ENCODE results near the gene YARS1.
"Not testable (repeated sequence)": the region's sequence is repeated elsewhere in the genome, so short reads cannot be mapped to it uniquely, and the experiment has no call there.

Gene YARS1

GRCh38 chr1:32816676-32817158 is 441 bp downstream of the YARS1 start:
- no peak for DNase-seq

- no peak for DNase-seq
These were observed 3.0 kb downstream of the YARS1 start for GRCh38 chr1:32813941-32814739.

- DNase-seq, result no peak
These were observed 5.2 kb downstream of the YARS1 start for GRCh38 chr1:32811917-32812316.

GRCh38 chr1:32811265-32811664 is 5.9 kb downstream of the YARS1 start:
- DNase-seq, result no peak

- DNase-seq, result no peak
These were observed 6.8 kb downstream of the YARS1 start for GRCh38 chr1:32810358-32810757.

GRCh38 chr1:32808580-32808979 is 8.6 kb downstream of the YARS1 start:
- DNase-seq, result no peak

GRCh38 chr1:32806910-32807523 is 10.1 kb downstream of the YARS1 start:
- no peak for DNase-seq

GRCh38 chr1:32806290-32806689 is 10.9 kb downstream of the YARS1 start:
- no peak for DNase-seq

- DNase-seq, result not testable (repeated sequence)
These were observed 12.7 kb downstream of the YARS1 start for GRCh38 chr1:32804460-32804859.

- peak; percentile 36 for DNase-seq
These were observed 16.0 kb downstream of the YARS1 start for GRCh38 chr1:32801096-32801715.

- DNase-seq, result peak; percentile 16
These were observed 18.3 kb downstream of the YARS1 start for GRCh38 chr1:32798679-32799416.

- no peak for DNase-seq
These were observed 19.0 kb downstream of the YARS1 start for GRCh38 chr1:32798191-32798590.

- DNase-seq, result no peak
These were observed 19.7 kb downstream of the YARS1 start for GRCh38 chr1:32797456-32797855.

GRCh38 chr1:32795763-32796162 is 21.4 kb downstream of the YARS1 start:
- not testable (repeated sequence) for DNase-seq

- no peak for DNase-seq
These were observed 25.3 kb downstream of the YARS1 start for GRCh38 chr1:32791881-32792280.

- not testable (repeated sequence) for DNase-seq
These were observed 27.8 kb downstream of the YARS1 start for GRCh38 chr1:32789356-32789755.

- DNase-seq, result no peak
These were observed 30.3 kb downstream of the YARS1 start for GRCh38 chr1:32786856-32787255.

GRCh38 chr1:32784817-32785216 is 32.3 kb downstream of the YARS1 start:
- DNase-seq, result no peak

GRCh38 chr1:32783851-32784250 is 33.3 kb downstream of the YARS1 start:
- DNase-seq, result no peak

- DNase-seq, result no peak
These were observed 35.1 kb downstream of the YARS1 start for GRCh38 chr1:32782086-32782485.

- DNase-seq, result no peak
These were observed 36.4 kb downstream of the YARS1 start for GRCh38 chr1:32780628-32781234.

- DNase-seq, result no peak
These were observed 37.2 kb downstream of the YARS1 start for GRCh38 chr1:32780005-32780404.

GRCh38 chr1:32779242-32779641 is 37.9 kb downstream of the YARS1 start:
- no peak for DNase-seq
